ENCODE data around the gene BIRC7. TPM values are rescaled to one million over a fixed set of nuclear protein-coding genes. Genes with fewer than 3 reads are reported as not detected.

BIRC7 gene
- total RNA-seq, 2 experiments from 2014 or later: 0.42 TPM; not detected in 1

DNA sequence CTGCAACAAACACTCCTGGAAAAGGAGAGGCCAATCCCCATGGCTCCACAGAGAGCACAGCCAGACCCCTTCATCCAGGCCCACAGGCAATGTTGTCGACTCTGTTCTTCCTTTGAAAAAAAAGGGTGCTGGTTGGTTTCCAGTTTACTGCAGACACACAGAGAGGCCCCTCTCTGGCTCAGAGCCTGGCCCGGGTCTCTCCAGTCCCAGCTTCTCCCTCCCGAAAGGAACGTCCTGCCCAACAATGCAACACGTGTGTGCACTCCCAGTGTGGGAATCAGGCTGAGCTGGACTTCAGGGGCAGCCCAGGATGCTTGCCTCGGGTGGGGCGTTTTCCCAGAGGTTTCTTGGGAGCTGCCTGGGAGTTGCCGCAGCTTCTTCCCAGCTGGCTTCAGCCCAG is 23.1 kb downstream of the BIRC7 start:
- Histone ChIP-seq H3K27ac (ENCODE audit: low read depth, low read length, poor library complexity, severe bottlenecking) (no peak overlapping the region), H3K9me2 (ENCODE audit: insufficient read depth, low read length) (no peaks in the 10 kb centered on the region), H3K79me2 (ENCODE audit: insufficient read depth, low read depth, low read length) (no peaks in the 10 kb centered on the region), H2AFZ (ENCODE audit: low read length) (no peak overlapping the region), H3K36me3 (ENCODE audit: insufficient read depth, low read length) (no peaks in the 10 kb centered on the region), H3K4me3 (ENCODE audit: low read depth, low read length, poor library complexity, severe bottlenecking) (no peak overlapping the region), H3K4me2 (ENCODE audit: low read length) (no peak overlapping the region), H3K4me1 (ENCODE audit: insufficient read depth, low read length, poor library complexity, severe bottlenecking) (no peaks in the 10 kb centered on the region), H3K9me3 (ENCODE audit: low read length) (no peaks in the 10 kb centered on the region), H4K20me1 (ENCODE audit: insufficient read depth, low read length) (no peaks in the 10 kb centered on the region)
- BruUV-seq (replicated peaks): no TSS peak
- TF ChIP-seq, protein P1, sequence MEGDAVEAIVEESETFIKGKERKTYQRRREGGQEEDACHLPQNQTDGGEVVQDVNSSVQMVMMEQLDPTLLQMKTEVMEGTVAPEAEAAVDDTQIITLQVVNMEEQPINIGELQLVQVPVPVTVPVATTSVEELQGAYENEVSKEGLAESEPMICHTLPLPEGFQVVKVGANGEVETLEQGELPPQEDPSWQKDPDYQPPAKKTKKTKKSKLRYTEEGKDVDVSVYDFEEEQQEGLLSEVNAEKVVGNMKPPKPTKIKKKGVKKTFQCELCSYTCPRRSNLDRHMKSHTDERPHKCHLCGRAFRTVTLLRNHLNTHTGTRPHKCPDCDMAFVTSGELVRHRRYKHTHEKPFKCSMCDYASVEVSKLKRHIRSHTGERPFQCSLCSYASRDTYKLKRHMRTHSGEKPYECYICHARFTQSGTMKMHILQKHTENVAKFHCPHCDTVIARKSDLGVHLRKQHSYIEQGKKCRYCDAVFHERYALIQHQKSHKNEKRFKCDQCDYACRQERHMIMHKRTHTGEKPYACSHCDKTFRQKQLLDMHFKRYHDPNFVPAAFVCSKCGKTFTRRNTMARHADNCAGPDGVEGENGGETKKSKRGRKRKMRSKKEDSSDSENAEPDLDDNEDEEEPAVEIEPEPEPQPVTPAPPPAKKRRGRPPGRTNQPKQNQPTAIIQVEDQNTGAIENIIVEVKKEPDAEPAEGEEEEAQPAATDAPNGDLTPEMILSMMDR (conservative IDR thresholded peaks at IDR 0.05; ENCODE audit: low read length): no peak
- no peak for TF ChIP-seq EZH2phosphoT487 (IDR thresholded peaks at IDR 0.05; ENCODE audit: borderline replicate concordance, low read depth, low read length)
- DNase-seq (ENCODE audit: low spot score): no peak
- CTCF ChIA-PET (ENCODE audit: unreplicated experiment): interaction anchor here (0.9 kb wide), 1 partner anchor 36 kb away, joined by 4 read pairs; no protein-coding TSS in a partner anchor
- intact Hi-C loops (cut with micrococcal nuclease; ENCODE audit: unreplicated experiment): no loop called here
- POLR2A ChIA-PET: no interaction called here

DNA sequence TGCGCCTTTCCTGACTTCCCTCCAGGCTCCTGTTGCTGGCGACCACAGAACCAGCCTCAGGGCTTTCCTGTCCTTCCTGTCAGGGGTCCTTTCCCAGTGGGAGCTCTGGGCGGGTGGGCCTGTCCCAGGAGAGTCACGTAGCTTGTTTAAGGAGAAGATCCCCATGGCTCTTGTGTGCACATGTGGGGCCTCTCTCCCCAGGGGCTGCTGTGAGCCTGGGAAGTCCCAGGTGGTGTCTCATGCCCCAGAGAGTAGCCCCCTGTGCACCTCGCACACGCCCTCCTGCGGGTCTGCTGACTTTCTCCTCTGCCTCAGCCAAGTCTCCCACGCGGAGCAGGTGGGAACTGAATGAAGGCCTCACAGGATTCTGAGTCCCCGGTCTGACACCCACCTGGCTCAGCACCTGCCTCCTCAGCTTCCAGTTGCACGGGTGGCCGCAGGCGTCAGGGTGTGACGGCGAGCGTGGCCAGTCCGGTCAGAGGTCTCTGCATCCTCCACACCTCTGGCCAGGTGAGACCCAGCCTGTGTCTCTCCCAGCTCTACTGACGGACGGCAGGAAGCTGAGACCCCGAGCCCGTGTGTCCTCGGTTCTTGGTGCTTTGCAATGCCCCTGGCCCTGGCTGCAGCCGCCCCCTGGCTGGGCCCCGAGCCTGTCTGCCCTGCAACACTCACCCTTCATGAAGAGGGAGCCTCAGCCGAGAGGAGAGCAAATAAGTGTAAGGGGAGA is 24.2 kb downstream of the BIRC7 start:
- ChIA-PET POLR2A (no interaction called here), CTCF (ENCODE audit: unreplicated experiment) (interaction anchor here (0.9 kb wide), 1 partner anchor 37 kb away, joined by 4 read pairs; no protein-coding TSS in a partner anchor)
- Histone ChIP-seq H3K9me3 (ENCODE audit: low read length) (no peaks in the 10 kb centered on the region), H3K4me3 (ENCODE audit: low read depth, low read length, poor library complexity, severe bottlenecking) (no peak overlapping the region), H3K79me2 (ENCODE audit: insufficient read depth, low read depth, low read length) (no peaks in the 10 kb centered on the region), H3K9me2 (ENCODE audit: insufficient read depth, low read length) (no peaks in the 10 kb centered on the region), H4K20me1 (ENCODE audit: insufficient read depth, low read length) (no peaks in the 10 kb centered on the region), H2AFZ (ENCODE audit: low read length) (no peak overlapping the region), H3K36me3 (ENCODE audit: insufficient read depth, low read length) (no peaks in the 10 kb centered on the region), H3K4me2 (ENCODE audit: low read length) (no peak overlapping the region), H3K27ac (ENCODE audit: low read depth, low read length, poor library complexity, severe bottlenecking) (no peak overlapping the region), H3K4me1 (ENCODE audit: insufficient read depth, low read length, poor library complexity, severe bottlenecking) (no peaks in the 10 kb centered on the region)
- no TSS peak for BruUV-seq (replicated peaks)
- DNase-seq (ENCODE audit: low spot score): no peak
- intact Hi-C loops (cut with micrococcal nuclease; ENCODE audit: unreplicated experiment): no loop called here
- TF ChIP-seq EZH2phosphoT487 (IDR thresholded peaks at IDR 0.05; ENCODE audit: borderline replicate concordance, low read depth, low read length): no peak
- TF ChIP-seq, protein P1 (conservative IDR thresholded peaks at IDR 0.05; ENCODE audit: low read length): no peak

DNA sequence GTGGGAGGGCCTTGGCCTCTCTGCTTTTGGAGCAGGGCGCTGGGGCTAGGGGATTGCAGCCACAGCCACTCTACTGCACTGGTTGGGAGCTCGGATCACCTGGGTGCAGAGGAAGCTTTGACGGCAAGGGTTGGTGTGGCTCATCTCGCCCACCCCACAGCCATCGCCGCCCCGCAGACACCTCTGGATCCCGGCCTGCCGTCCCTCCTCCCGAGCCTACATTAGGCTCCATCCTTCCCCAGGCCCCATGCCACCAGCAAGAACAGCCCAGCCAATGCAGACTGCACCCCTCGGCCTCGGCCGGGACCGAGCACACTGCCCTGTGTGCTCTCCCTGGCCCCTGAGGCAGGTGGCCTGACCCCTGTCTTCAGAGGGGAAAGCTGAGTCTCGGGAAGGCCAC is 24.8 kb downstream of the BIRC7 start:
- no peaks in the 10 kb centered on the region for H4K20me1 ChIP-seq (ENCODE audit: insufficient read depth, low read length)
- H3K4me1 ChIP-seq (ENCODE audit: insufficient read depth, low read length, poor library complexity, severe bottlenecking): no peaks in the 10 kb centered on the region
- intact Hi-C loops (cut with micrococcal nuclease; ENCODE audit: unreplicated experiment): no loop called here
- no peaks in the 10 kb centered on the region for H3K36me3 ChIP-seq (ENCODE audit: insufficient read depth, low read length)
- H3K27ac ChIP-seq (ENCODE audit: low read depth, low read length, poor library complexity, severe bottlenecking): no peak overlapping the region
- CTCF ChIA-PET (ENCODE audit: unreplicated experiment): no interaction called here
- no peaks in the 10 kb centered on the region for H3K9me3 ChIP-seq (ENCODE audit: low read length)
- no TSS peak for BruUV-seq (replicated peaks)
- H2AFZ ChIP-seq (ENCODE audit: low read length): no peak overlapping the region
- no peak for DNase-seq (ENCODE audit: low spot score)
- no peaks in the 10 kb centered on the region for H3K9me2 ChIP-seq (ENCODE audit: insufficient read depth, low read length)
- no peak overlapping the region for H3K4me2 ChIP-seq (ENCODE audit: low read length)
- POLR2A ChIA-PET: no interaction called here
- no peaks in the 10 kb centered on the region for H3K79me2 ChIP-seq (ENCODE audit: insufficient read depth, low read depth, low read length)
- TF ChIP-seq, protein P1 (conservative IDR thresholded peaks at IDR 0.05; ENCODE audit: low read length): no peak
- TF ChIP-seq EZH2phosphoT487 (IDR thresholded peaks at IDR 0.05; ENCODE audit: borderline replicate concordance, low read depth, low read length): no peak
- no peak overlapping the region for H3K4me3 ChIP-seq (ENCODE audit: low read depth, low read length, poor library complexity, severe bottlenecking)

Data from OCI-LY7 (cell line).